GM23338 (cell line): ENCODE data around the gene SLC39A11. TPM values are rescaled to one million over a fixed set of nuclear protein-coding genes. Genes with fewer than 3 reads are reported as not detected.

Source experiments
- ATAC-seq: fragments of 200-7000 bp; cut with Tn5 transposase; 3 replicates; pipeline ENCODE4 v1.9.1; 2020
- DNase-seq: peaks from one replicate; pipeline ENCODE4 v3.0.0-alpha.2; 2015; ENCODE audit warnings: low spot score
- H2AFZ ChIP-seq: fragments of 200-600 bp; sonication (generic); 2 replicates; pipeline ENCODE4 v1.8.0; 2016; ENCODE audit warnings: antibody characterized with exemption, mild to moderate bottlenecking, moderate library complexity
- H3F3A ChIP-seq: fragments of 200-600 bp; sonication (generic); replicated peaks from 2 replicates; pipeline ENCODE4 v1.8.0; 2017; ENCODE audit warnings: antibody characterized with exemption, mixed run types, low read depth
- H3K27ac ChIP-seq: fragments of 200-600 bp; sonication (generic); 2 replicates; pipeline ENCODE4 v1.6.1; 2016; ENCODE audit warnings: low read depth
- H3K27me3 ChIP-seq: fragments of 200-600 bp; sonication (generic); 2 replicates; pipeline ENCODE4 v1.8.0; 2016; ENCODE audit warnings: mild to moderate bottlenecking, mixed run types, moderate library complexity; ENCODE audit not compliant: insufficient read depth
- H3K36me3 ChIP-seq: fragments of 200-600 bp; sonication (generic); 2 replicates; pipeline ENCODE4 v1.8.0; 2016; ENCODE audit warnings: mild to moderate bottlenecking; ENCODE audit not compliant: insufficient read depth
- H3K4me1 ChIP-seq: fragments of 200-600 bp; sonication (generic); 2 replicates; pipeline ENCODE4 v1.8.0; 2016; ENCODE audit warnings: mild to moderate bottlenecking, moderate library complexity; ENCODE audit not compliant: insufficient read depth
- H3K4me2 ChIP-seq: fragments of 200-600 bp; sonication (generic); 2 replicates; pipeline ENCODE4 v1.7.1; 2017; ENCODE audit warnings: mixed run types
- H3K4me3 ChIP-seq: fragments of 200-600 bp; sonication (generic); 2 replicates; pipeline ENCODE4 v1.6.1; 2016; ENCODE audit warnings: mixed run types
- H3K79me2 ChIP-seq: fragments of 200-600 bp; sonication (generic); replicated peaks from 2 replicates; pipeline ENCODE4 v1.8.0; 2017; ENCODE audit warnings: mild to moderate bottlenecking; ENCODE audit not compliant: insufficient read depth
- H3K9me2 ChIP-seq: fragments of 200-600 bp; sonication (generic); 2 replicates; pipeline ENCODE4 v1.8.0; 2017; ENCODE audit not compliant: insufficient read depth
- H4K20me1 ChIP-seq: fragments of 200-600 bp; sonication (generic); replicated peaks from 2 replicates; pipeline ENCODE4 v1.8.0; 2017; ENCODE audit warnings: mild to moderate bottlenecking; ENCODE audit not compliant: insufficient read depth
- H3K27ac Mint-ChIP-seq: 2 replicates; pipeline ENCODE4 v1.8.0; 2020; ENCODE audit warnings: inconsistent platforms, mild to moderate bottlenecking, moderate library complexity, mixed read lengths
- H3K27me3 Mint-ChIP-seq: 3 replicates; pipeline ENCODE4 v1.8.0; 2022; ENCODE audit warnings: low read depth, mild to moderate bottlenecking, moderate library complexity, mixed read lengths, inconsistent platforms; ENCODE audit not compliant: insufficient read depth, poor library complexity
- H3K36me3 Mint-ChIP-seq: 3 replicates; pipeline ENCODE4 v1.8.0; 2021; ENCODE audit warnings: low read depth, mild to moderate bottlenecking, inconsistent platforms, moderate library complexity, mixed read lengths
- H3K4me1 Mint-ChIP-seq: 3 replicates; pipeline ENCODE4 v1.8.0; 2020; ENCODE audit warnings: mild to moderate bottlenecking, inconsistent platforms, mixed read lengths
- H3K4me3 Mint-ChIP-seq: 3 replicates; pipeline ENCODE4 v1.8.0; 2021; ENCODE audit warnings: moderate library complexity, mild to moderate bottlenecking, inconsistent platforms, mixed read lengths
- H3K9me3 Mint-ChIP-seq: 3 replicates; pipeline ENCODE4 v1.8.0; 2020; ENCODE audit warnings: moderate library complexity, mild to moderate bottlenecking, inconsistent platforms, mixed read lengths
- CREB1 ChIP-seq: fragments of 250-450 bp; sonication (Bioruptor Pico); IDR thresholded peaks from 2 replicates; pipeline ENCODE4 v1.5.0; 2020; ENCODE audit warnings: low read depth, mild to moderate bottlenecking, moderate library complexity
- CTCF ChIP-seq, 2 experiments: fragments of 200-600 bp in 1 of 2; sonication (generic) in 1 of 2; conservative IDR thresholded peaks; 2 replicates each; pipeline versions ENCODE4 v1.5.1 to v1.6.1; 2016 to 2017; ENCODE audit warnings: antibody characterized with exemption in 2 of 2, low read depth in 2 of 2, mild to moderate bottlenecking in 2 of 2, moderate library complexity in 1 of 2
- ETS1 ChIP-seq: IDR thresholded peaks from 2 replicates; pipeline ENCODE4 v1.6.1; 2016; ENCODE audit warnings: antibody characterized with exemption
- EZH2 ChIP-seq: fragments of 200-600 bp; sonication (generic); IDR thresholded peaks from one replicate; pipeline ENCODE4 v1.8.0; 2017; ENCODE audit warnings: antibody characterized with exemption, mild to moderate bottlenecking, low read depth; ENCODE audit not compliant: unreplicated experiment
- EZH2phosphoT487 ChIP-seq: fragments of 200-600 bp; sonication (generic); IDR thresholded peaks from one replicate; pipeline ENCODE4 v1.8.1; 2018; ENCODE audit warnings: antibody characterized with exemption; ENCODE audit not compliant: unreplicated experiment
- JUNB ChIP-seq: IDR thresholded peaks from one replicate; pipeline ENCODE4 v1.6.1; 2016; ENCODE audit warnings: antibody characterized with exemption; ENCODE audit not compliant: unreplicated experiment
- NANOG ChIP-seq: IDR thresholded peaks from 2 replicates; pipeline ENCODE4 v1.6.1; 2016; ENCODE audit warnings: antibody characterized with exemption, borderline replicate concordance
- POLR2AphosphoS5 ChIP-seq: IDR thresholded peaks from 2 replicates; pipeline ENCODE4 v1.6.1; 2016; ENCODE audit warnings: antibody characterized with exemption, low read depth
- REST ChIP-seq: IDR thresholded peaks from one replicate; pipeline ENCODE4 v1.6.1; 2018; ENCODE audit warnings: antibody characterized with exemption; ENCODE audit not compliant: unreplicated experiment
- STAT1 ChIP-seq: IDR thresholded peaks from one replicate; pipeline ENCODE4 v1.6.1; 2016; ENCODE audit warnings: antibody characterized with exemption; ENCODE audit not compliant: unreplicated experiment
- ZNF114 ChIP-seq: fragments of 250-450 bp; sonication (Bioruptor Pico); IDR thresholded peaks from 2 replicates; pipeline ENCODE4 v1.5.0; 2020; ENCODE audit warnings: mild to moderate bottlenecking, moderate library complexity
- ZNF331 ChIP-seq: fragments of 250-450 bp; sonication (Bioruptor Pico); IDR thresholded peaks from 2 replicates; pipeline ENCODE4 v1.5.0; 2020; ENCODE audit warnings: low read depth, mild to moderate bottlenecking, moderate library complexity
- ZNF462 ChIP-seq: fragments of 250-450 bp; sonication (Bioruptor Pico); IDR thresholded peaks from 2 replicates; pipeline ENCODE4 v1.5.0; 2020; ENCODE audit warnings: mild to moderate bottlenecking, moderate library complexity
- polyA plus RNA-seq: library from polyadenylated mRNA; unstranded; fragments of >200 nt; fragmentation: Nextera tagmentation; extraction: Ambion mirVana; gene quantifications from 2 replicates; pipeline ENCODE4 v1.2.1, GENCODE V29; 2016
- total RNA-seq: library from RNA; depleted of rRNA; stranded (reverse); fragments of >200 nt; shearing (Covaris generic); gene quantifications from 2 replicates; pipeline ENCODE4 v1.2.3, GENCODE V29; 2014

SLC39A11 gene
- total and polyA plus RNA-seq, 2 experiments from 2014 or later: 10.8 to 18.1 TPM

- no peaks in the 10 kb centered on the region for H3K9me3 Mint-ChIP-seq
- Histone ChIP-seq H3K4me2 (no peak overlapping the region), H3K27me3 (no peaks in the 10 kb centered on the region), H3K4me3 (no peak overlapping the region), H3K27ac (no peak overlapping the region), H4K20me1 (no peaks in the 10 kb centered on the region), H3K36me3 (no peaks in the 10 kb centered on the region), H2AFZ (no peak overlapping the region), H3F3A (no peaks in the 10 kb centered on the region), H3K4me1 (no peaks in the 10 kb centered on the region), H3K9me2 (no peaks in the 10 kb centered on the region), H3K79me2 (no peaks in the 10 kb centered on the region)
- no peak overlapping the region for H3K4me3 Mint-ChIP-seq
- H3K4me1 Mint-ChIP-seq: no peaks in the 10 kb centered on the region
- TF ChIP-seq NANOG (no peak), EZH2 (no peak), ETS1 (no peak), STAT1 (no peak), ZNF331 (CRISPR knock-in tag) (no peak), EZH2phosphoT487 (no peak), POLR2AphosphoS5 (no peak), ZNF462 (CRISPR knock-in tag) (no peak), JUNB (no peak), CTCF (conservative IDR thresholded peaks at IDR 0.05; ENCODE audit: low read depth in 2 of 2) (no peak), CREB1 (CRISPR knock-in tag) (no peak), REST (no peak), ZNF114 (CRISPR knock-in tag) (no peak)
- H3K27ac Mint-ChIP-seq: no peak overlapping the region
- no peaks in the 10 kb centered on the region for H3K36me3 Mint-ChIP-seq
- ATAC-seq: no peak
- no peaks in the 10 kb centered on the region for H3K27me3 Mint-ChIP-seq
- no peak for DNase-seq
Measured at GRCh38 chr17:72926171-72926570, 166.3 kb downstream of the SLC39A11 start.
